Islet of Langerhans (tissue), 1 donor: Measurements from ENCODE around the gene UBQLNL.

ENCODE experiments used
- FAIRE-seq: peaks from one replicate; lab custom pipeline; 2011; peaks lifted over from hg19 to GRCh38; lab: Jason Lieb, UNC

The UBQLNL gene

DNA sequence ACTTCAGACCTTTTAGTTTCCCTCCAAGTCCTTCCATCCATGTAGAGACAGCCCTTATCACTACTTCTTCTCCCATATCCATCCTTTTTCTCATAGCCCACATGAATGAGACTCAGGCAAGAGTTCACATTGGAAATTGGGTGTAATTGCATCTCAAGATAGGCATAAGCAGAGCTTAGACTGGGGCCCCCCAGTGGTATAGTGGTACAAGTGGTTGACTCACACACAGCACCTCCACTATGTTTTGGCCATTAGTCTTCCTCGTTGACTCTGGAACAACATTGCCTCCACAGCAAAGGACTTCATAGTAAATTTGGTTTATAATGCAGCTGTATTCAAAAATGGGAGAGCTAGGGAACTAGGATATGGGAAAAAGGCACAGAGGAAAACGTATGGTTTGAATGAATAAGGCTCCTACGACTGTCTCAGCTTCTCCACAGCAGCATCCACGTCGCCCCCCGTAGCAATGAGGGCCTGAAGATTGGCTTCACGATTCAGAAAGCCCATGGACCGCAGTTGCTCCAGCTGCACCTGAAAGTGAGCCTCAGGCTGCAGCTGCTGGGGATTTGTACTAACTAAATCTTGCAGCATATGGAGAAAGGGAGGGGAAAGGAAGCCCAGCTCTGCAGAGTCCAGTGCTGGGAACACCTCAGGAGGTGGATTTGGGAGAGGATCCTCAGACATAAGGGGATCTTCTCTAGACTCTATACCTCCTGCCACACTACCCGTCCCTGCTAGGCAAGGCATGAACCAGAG, 9.1 kb downstream of the UBQLNL start:
- FAIRE-seq = no peak

GRCh38 chr11:5505363-5506048, 11.0 kb downstream of the UBQLNL start:
- FAIRE-seq = no peak

GRCh38 chr11:5504403-5504921, 12.0 kb downstream of the UBQLNL start:
- FAIRE-seq = no peak

GRCh38 chr11:5500393-5500801, 16.1 kb downstream of the UBQLNL start:
- FAIRE-seq = no peak

GRCh38 chr11:5499671-5500070, 16.8 kb downstream of the UBQLNL start:
- FAIRE-seq = no peak

DNA sequence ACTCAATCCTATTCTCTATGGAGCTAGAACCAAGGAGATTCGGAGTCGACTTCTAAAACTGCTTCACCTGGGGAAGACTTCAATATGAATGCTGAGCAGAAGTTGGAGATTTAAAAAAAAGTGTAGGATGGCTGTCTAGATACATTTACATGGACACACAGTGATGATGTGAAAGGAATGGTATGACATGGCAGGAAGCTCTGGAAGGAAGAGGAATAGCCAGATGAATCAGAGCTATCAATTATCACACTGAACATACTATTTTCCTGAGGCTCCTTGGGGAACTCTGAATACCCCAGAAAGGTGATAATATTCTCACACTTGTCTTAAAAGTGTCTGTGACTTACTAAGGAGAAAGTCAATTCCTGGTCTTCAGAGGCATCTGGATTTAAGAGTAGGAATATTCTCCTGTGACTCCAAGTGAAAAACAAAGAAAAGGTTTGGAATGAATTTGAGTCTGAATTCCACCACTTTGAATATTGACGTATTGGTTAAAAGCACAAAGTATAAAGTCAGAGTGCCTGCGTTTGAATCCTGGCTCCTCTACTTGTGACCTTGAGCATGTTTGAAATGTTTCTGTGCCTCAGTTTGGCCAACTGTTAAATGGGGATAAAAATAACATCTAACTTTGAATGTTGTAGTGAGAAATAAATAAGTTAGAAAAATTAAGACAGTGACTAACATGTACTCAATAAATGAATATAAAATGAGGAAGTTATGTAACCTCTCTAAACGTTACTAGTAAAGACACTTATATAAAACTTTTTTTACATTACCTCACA, 26.7 kb downstream of the UBQLNL start:
- no peak for FAIRE-seq

DNA sequence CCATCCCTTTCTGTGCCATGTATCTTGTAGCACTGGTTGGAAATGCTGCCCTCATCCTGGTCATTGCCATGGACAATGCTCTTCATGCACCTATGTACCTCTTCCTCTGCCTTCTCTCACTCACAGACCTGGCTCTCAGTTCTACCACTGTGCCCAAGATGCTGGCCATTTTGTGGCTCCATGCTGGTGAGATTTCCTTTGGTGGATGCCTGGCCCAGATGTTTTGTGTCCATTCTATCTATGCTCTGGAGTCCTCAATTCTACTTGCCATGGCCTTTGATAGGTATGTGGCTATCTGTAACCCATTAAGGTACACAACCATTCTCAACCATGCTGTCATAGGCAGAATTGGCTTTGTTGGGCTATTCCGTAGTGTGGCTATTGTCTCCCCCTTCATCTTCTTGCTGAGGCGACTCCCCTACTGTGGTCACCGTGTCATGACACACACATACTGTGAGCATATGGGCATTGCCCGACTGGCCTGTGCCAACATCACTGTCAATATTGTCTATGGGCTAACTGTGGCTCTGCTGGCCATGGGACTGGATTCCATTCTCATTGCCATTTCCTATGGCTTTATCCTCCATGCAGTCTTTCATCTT, 27.6 kb downstream of the UBQLNL start:
- FAIRE-seq = no peak

DNA sequence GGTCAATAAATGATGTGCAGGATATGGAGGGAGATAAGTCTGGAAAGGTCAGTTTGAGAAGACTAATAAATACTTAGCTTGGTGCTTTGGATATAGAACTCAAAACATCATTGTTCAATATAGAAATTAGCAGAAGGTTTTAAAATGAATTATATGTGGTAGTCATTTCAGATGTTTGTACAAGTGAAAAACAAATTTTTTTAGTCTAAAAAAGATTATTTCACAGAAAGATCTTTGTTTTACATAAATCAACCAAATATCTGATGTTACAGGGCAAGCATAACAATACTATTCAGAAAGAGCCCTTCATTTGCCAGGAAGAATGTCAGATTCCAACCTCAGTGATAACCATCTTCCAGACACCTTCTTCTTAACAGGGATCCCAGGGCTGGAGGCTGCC, 28.1 kb downstream of the UBQLNL start, which contains the start of gene OR52D1:
Gene OR52D1, plus strand, starts transcription at position 301 of the 400 bp plus-strand sequence. Its CDS starts 22 bp downstream, at position 323.
- FAIRE-seq = no peak

GRCh38 chr11:5486421-5486820, 30.1 kb downstream of the UBQLNL start:
- FAIRE-seq = no peak

GRCh38 chr11:5486003-5486402, 30.5 kb downstream of the UBQLNL start:
- FAIRE-seq = no peak

DNA sequence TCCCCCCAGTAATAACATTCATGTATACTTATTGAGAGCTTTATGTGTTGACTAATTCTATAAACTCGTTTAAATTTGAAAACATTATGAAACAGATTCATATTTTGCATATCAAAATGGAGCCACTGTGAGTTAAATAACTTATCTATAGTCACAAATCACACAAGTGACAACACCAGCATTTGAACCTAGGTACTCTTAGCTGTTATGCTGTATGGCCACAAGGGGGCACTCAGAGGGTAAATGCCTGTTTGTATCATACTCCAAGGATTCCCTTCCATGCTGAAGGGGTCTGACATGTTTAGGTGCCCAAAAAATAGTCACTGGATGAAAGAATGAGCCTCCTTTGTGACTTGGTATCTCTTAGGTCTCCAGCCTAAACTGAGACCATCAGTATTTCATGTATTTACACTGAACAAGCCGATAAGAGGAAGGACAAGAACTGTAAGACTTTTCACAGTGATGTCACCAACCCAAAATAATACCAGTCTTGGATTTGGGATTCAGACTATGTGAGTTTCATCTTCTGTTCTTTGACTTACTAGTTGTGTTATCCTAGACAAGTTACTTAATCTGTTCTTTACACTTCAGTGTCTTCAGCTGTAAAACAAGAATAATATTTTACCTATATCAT, 40.2 kb downstream of the UBQLNL start:
- no peak for FAIRE-seq

DNA sequence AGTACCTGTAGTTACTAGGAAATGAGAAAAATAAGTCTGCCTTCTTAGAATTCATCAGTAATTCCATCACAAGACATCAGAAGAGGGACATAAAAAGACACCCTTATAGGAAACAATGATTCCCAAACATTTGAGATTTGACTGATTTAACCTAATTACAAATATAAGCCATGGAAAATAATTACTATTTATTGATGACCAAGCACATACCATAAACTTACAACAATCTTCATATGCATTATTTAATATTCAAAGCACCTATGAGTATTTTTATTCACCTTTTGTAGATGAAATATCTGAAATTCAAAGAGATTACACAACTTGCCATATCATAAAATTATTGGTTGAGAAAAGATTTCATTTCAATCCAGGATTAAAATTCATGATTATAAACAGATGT, 42.6 kb downstream of the UBQLNL start:
- FAIRE-seq = no peak

DNA sequence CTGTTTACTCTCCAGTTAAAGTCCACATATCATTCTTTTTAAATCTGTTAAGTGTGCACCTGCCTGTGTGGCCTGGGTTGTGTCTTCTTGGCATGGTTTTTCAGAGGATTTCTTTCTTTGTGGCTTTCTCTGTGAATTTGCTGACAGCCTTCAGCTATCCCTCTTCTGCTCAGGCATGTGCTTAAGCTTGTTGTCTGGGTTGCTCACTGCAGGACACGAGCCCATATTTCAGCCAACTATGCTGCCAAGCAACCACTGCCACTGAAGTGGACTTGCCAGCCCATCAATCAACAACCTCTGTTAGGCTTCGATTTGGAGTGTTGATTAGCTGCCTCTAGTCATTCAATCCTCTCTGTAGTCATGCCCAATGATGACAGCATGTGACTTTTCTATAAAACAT, 49.0 kb downstream of the UBQLNL start:
- FAIRE-seq = no peak
